Natural killer cell (primary cell): Measurements from ENCODE around the gene AURKB. TPM values are rescaled to one million over a fixed set of nuclear protein-coding genes. Genes with fewer than 3 reads are reported as not detected.
A peak's percentile ranks its signal among the peaks of the same experiment; 100 is the strongest.

Source experiments
- ATAC-seq, 3 donors: fragments of 150-1000 bp in 2 of 3; fragments of 200-7000 bp in 1 of 3; cut with Tn5 transposase; 1 replicate in 1 of 3; 2 replicates in 2 of 3; pipeline ENCODE4 v1.10.0; 2021; ENCODE audit warnings: mild to moderate bottlenecking in 2 of 3, moderate library complexity in 2 of 3
- DNase-seq, 2 donors: peaks; one replicate each; pipeline versions ENCODE4 v3.0.0 to v3.0.0-alpha.2; 2013 to 2021; ENCODE audit warnings: mixed read lengths in 1 of 2
- H3K27ac ChIP-seq: one replicate; pipeline ENCODE4 v1.5.1; 2013; ENCODE audit warnings: mild to moderate bottlenecking, low read length
- H3K27me3 ChIP-seq: one replicate; pipeline ENCODE4 v1.6.1; 2013; ENCODE audit warnings: low read length; ENCODE audit not compliant: control insufficient read depth, insufficient read depth
- H3K36me3 ChIP-seq: one replicate; pipeline ENCODE4 v1.6.1; 2013; ENCODE audit warnings: low read length; ENCODE audit not compliant: control insufficient read depth, insufficient read depth
- H3K4me1 ChIP-seq: one replicate; pipeline ENCODE4 v1.6.1; 2013; ENCODE audit warnings: low read length; ENCODE audit not compliant: control insufficient read depth, insufficient read depth
- H3K4me3 ChIP-seq: one replicate; pipeline ENCODE4 v1.5.1; 2013; ENCODE audit warnings: low read length
- H3K9me3 ChIP-seq: one replicate; pipeline ENCODE4 v1.6.1; 2013; ENCODE audit warnings: low read length; ENCODE audit not compliant: control insufficient read depth, insufficient read depth
- H3K27ac Mint-ChIP-seq, 2 donors: one replicate each; pipeline ENCODE4 v1.8.0; 2022; ENCODE audit warnings: mild to moderate bottlenecking in 2 of 2, mixed read lengths in 2 of 2, moderate library complexity in 1 of 2
- H3K27me3 Mint-ChIP-seq, 2 donors: one replicate each; pipeline ENCODE4 v1.8.0; 2022; ENCODE audit warnings: low read depth in 2 of 2, mixed read lengths in 2 of 2
- H3K36me3 Mint-ChIP-seq: one replicate; pipeline ENCODE4 v1.8.0; 2022; ENCODE audit warnings: mixed read lengths
- H3K4me1 Mint-ChIP-seq, 2 donors: one replicate each; pipeline ENCODE4 v1.8.0; 2022; ENCODE audit warnings: mixed read lengths in 2 of 2
- H3K4me3 Mint-ChIP-seq: one replicate; pipeline ENCODE4 v1.8.0; 2022; ENCODE audit warnings: mild to moderate bottlenecking, moderate library complexity, mixed read lengths
- H3K9me3 Mint-ChIP-seq, 2 donors: one replicate each; pipeline ENCODE4 v1.8.0; 2022; ENCODE audit warnings: mixed read lengths in 2 of 2
- WGBS: methylation state at CpG from one replicate; pipeline ENCODE4 v1.1.7; 2013; ENCODE audit warnings: missing lambda C conversion rate; ENCODE audit not compliant: insufficient coverage; 5-methylcytosine and 5-hydroxymethylcytosine counted together
- intact Hi-C: fragments of 100-400 bp; cut with micrococcal nuclease; formaldehyde crosslinking; loops from one replicate; pipeline ENCODE4 v1.14.2; 2022
- total RNA-seq, 4 donors: library from RNA; stranded (reverse); fragments of 120-200 nt in 1 of 4; gene quantifications; one replicate each; pipeline versions ENCODE4 v1.2.3 to v1.2.4, GENCODE V29; 2013 to 2022
- TF ChIP-seq, protein P1 (sequence below): fragments of 200-600 bp; IDR thresholded peaks from one replicate; pipeline ENCODE4 v1.8.0; 2022; ENCODE audit warnings: antibody characterized with exemption

The AURKB gene
- total RNA-seq, 3 donors from 2014 or later (not counting 1 experiment from before 2014, with no cell fraction given) = 2.1 to 4.8 (median 4.1) TPM

DNA sequence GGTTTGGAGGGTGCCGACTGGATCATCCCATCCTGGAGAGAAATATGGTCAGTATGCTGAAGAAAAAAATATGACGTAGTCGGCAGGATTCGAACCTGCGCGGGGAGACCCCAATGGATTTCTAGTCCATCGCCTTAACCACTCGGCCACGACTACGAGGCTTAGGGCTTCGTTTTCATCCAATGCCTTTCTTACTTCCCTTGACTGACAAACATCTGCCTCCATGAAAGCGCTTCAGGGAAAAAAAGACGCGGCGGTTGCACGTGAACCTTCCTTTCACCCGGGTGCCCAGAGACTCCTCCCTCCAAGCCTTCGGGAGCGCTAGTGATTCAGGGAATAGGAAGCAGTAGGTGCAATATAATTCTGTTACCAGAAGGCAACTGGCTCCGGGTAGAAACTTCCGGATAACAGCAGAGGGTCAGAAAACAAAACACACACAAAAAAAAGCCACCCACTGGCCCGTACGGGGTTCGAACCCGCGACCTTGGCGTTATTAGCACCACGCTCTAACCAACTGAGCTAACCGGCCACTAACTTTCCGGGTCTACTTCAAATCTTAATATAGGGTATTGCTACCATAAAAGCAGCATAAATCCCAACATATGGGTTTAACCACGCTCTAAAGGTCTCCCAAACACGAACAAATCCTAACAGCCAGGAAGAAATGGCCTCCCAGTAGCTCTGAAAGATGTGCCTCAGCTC, 16.3 kb upstream of the AURKB start:
- Histone ChIP-seq H3K4me1 (peaks cover 36% of the 10 kb centered on the region), H3K9me3 (no peaks in the 10 kb centered on the region), H3K27me3 (no peaks in the 10 kb centered on the region), H3K4me3 (no peak overlapping the region), H3K27ac (peak overlapping the region; percentile 38), H3K36me3 (peaks cover 47% of the 10 kb centered on the region)
- intact Hi-C loops = no loop called here
- peak; percentile 40 to 52 for DNase-seq
- 36% methylated on average over 31 of the region's 32 CpGs for WGBS
- Mint-ChIP-seq H3K9me3 (peaks cover 0 to 4% of the 10 kb centered on the region in 2 donors), H3K4me1 (peaks cover 45 to 47% of the 10 kb centered on the region in 2 donors), H3K27ac (peak overlapping the region; percentile 81 to 100), H3K36me3 (peaks cover 35% of the 10 kb centered on the region), H3K27me3 (peaks cover 4 to 8% of the 10 kb centered on the region in 2 donors), H3K4me3 (peak overlapping the region; percentile 36)
- TF ChIP-seq, protein P1, sequence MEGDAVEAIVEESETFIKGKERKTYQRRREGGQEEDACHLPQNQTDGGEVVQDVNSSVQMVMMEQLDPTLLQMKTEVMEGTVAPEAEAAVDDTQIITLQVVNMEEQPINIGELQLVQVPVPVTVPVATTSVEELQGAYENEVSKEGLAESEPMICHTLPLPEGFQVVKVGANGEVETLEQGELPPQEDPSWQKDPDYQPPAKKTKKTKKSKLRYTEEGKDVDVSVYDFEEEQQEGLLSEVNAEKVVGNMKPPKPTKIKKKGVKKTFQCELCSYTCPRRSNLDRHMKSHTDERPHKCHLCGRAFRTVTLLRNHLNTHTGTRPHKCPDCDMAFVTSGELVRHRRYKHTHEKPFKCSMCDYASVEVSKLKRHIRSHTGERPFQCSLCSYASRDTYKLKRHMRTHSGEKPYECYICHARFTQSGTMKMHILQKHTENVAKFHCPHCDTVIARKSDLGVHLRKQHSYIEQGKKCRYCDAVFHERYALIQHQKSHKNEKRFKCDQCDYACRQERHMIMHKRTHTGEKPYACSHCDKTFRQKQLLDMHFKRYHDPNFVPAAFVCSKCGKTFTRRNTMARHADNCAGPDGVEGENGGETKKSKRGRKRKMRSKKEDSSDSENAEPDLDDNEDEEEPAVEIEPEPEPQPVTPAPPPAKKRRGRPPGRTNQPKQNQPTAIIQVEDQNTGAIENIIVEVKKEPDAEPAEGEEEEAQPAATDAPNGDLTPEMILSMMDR = no peak
- no peak for ATAC-seq

DNA sequence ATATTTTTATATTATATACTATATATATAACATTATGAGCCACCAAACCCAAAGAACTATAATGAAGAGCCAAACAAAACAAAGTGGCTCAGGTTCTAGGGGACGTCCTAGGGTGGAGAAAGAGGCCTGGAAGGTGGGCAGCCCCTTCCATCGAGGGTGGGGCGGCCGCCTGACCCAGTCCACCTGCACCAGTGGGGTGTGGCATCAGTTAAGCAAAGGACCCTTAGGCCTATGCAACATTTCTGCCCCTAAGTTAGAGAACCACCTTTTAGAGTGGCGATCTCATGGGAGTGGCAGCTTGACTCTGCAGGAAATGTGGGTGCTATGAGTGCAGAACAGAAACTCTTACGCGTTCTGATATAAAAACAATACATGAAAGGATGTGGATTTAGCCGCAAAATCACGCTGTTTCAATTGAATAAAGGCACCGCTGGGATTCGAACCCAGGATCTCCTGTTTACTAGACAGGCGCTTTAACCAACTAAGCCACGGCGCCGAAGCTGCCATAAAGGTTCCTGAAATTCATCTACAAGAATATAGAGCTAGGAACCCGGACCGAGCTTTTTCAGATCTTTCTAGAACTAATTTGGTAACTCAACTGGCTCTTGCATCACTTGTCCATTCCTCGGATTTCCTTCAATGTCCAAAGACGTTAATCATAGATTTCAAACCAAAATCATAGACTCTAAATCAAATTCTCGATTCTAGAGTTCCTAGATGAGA, 15.6 kb upstream of the AURKB start:
- H3K36me3 Mint-ChIP-seq = peaks cover 29% of the 10 kb centered on the region
- peak overlapping the region; percentile 36 for H3K4me3 Mint-ChIP-seq
- Histone ChIP-seq H3K27ac (peak overlapping the region; percentile 38), H3K27me3 (no peaks in the 10 kb centered on the region), H3K4me1 (peaks cover 40% of the 10 kb centered on the region), H3K36me3 (peaks cover 40% of the 10 kb centered on the region), H3K4me3 (no peak overlapping the region), H3K9me3 (no peaks in the 10 kb centered on the region)
- peak overlapping the region; percentile 100 for H3K27ac Mint-ChIP-seq
- intact Hi-C loops = no loop called here
- H3K4me1 Mint-ChIP-seq = peaks cover 52 to 54% of the 10 kb centered on the region in 2 donors
- TF ChIP-seq, protein P1 = no peak
- H3K9me3 Mint-ChIP-seq = peaks cover 0 to 4% of the 10 kb centered on the region in 2 donors
- H3K27me3 Mint-ChIP-seq = peaks cover 7 to 8% of the 10 kb centered on the region in 2 donors
- peak; percentile 44 to 81 for DNase-seq
- 60% methylated on average over 19 of the region's 20 CpGs for WGBS
- peak in 1 of 3 donors; percentile 15 for ATAC-seq

DNA sequence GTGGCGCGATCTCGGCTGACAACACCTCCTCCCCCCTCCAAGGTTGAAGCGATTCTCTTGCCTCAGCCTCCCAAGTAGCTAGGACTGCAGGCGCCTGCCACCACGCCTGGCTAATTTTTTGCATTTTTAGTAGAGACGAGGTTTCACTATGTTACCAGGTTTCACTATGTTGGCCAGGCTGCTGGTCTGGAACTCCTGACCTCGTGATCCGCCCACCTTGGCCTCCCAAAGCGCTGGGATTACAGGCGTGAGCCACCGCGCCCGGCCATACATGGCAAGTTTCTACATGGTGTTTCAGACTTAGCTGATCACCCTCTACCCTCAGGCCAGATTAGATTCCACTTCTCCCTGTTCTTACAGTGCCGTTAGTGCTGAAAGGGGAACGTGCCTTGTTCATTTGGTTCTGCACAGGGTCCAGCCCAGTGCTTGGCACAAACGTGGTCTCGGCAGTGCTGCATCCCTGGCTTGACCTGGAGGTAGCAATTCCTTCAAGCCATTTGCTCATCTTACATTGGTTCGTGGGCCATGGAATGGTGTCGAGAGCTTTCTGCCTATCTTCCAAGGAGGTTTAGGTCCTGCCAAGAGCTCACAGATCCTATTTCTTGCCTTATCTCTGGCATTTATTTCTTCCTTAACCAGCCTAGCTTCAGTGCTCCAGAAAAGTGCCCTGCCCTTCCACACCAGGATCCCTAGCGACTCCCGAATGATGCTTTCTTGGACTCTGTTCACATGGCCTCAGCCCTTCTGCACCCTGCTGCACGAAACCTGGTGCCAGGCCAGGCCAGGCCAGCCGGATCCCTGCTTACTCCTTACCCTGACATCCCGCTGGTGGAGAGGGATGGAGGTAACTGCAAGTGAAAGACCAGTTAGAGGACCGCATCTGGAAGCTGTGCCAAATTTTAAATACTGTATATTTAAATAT, 14.8 kb upstream of the AURKB start:
- intact Hi-C loops = no loop called here
- Mint-ChIP-seq H3K36me3 (peaks cover 20% of the 10 kb centered on the region), H3K4me3 (peak overlapping the region; percentile 63), H3K27ac (peak overlapping the region; percentile 100), H3K9me3 (peaks cover 0 to 4% of the 10 kb centered on the region in 2 donors), H3K4me1 (peaks cover 57 to 59% of the 10 kb centered on the region in 2 donors), H3K27me3 (peaks cover 8 to 9% of the 10 kb centered on the region in 2 donors)
- ATAC-seq = no peak
- Histone ChIP-seq H3K27me3 (no peaks in the 10 kb centered on the region), H3K36me3 (peaks cover 32% of the 10 kb centered on the region), H3K9me3 (no peaks in the 10 kb centered on the region), H3K27ac (no peak overlapping the region), H3K4me3 (no peak overlapping the region), H3K4me1 (peaks cover 46% of the 10 kb centered on the region)
- 94% methylated on average over 24 of the region's 26 CpGs for WGBS
- peak in 1 of 2 donors; percentile 19 for DNase-seq
- TF ChIP-seq, protein P1 = no peak
